Esophagus squamous epithelium (tissue), 5 donors: ENCODE data around the gene INPP5D. TPM values are rescaled to one million over a fixed set of nuclear protein-coding genes. Genes with fewer than 3 reads are reported as not detected.

Source experiments
- DNase-seq: peaks from one replicate; lab custom pipeline; 2025; lab: John Stamatoyannopoulos, UW
- H3K27ac ChIP-seq, 4 donors: fragments of 200-600 bp; sonication (generic); one replicate each; pipeline ENCODE4 v1.5.1; 2016 to 2019; ENCODE audit warnings: mild to moderate bottlenecking in 1 of 4
- H3K27me3 ChIP-seq, 4 donors: fragments of 200-600 bp; sonication (generic); 1 replicate in 3 of 4; 2 replicates in 1 of 4; pipeline versions ENCODE4 v1.5.1 to v1.6.0; 2017 to 2021; ENCODE audit warnings: antibody characterized with exemption in 1 of 4
- H3K36me3 ChIP-seq, 3 donors: fragments of 200-600 bp; sonication (generic); one replicate each; pipeline ENCODE4 v1.5.1; 2016 to 2019
- H3K4me1 ChIP-seq, 3 donors: fragments of 200-600 bp; sonication (generic); one replicate each; pipeline ENCODE4 v1.5.1; 2017 to 2019
- H3K4me3 ChIP-seq, 4 donors: fragments of 200-600 bp; sonication (generic); 1 replicate in 3 of 4; 2 replicates in 1 of 4; pipeline ENCODE4 v1.5.1; 2016 to 2019; ENCODE audit warnings: mild to moderate bottlenecking in 2 of 4, moderate library complexity in 1 of 4
- H3K9me3 ChIP-seq, 3 donors: fragments of 200-600 bp; sonication (generic); one replicate each; pipeline ENCODE4 v1.5.1; 2016 to 2019
- CTCF ChIP-seq, 6 experiments: fragments of 450-650 bp in 4 of 6; fragments of 200-600 bp in 2 of 6; sonication (generic) in 2 of 6; IDR thresholded peaks; one replicate each; pipeline ENCODE4 v1.5.1; 2016 to 2019; ENCODE audit warnings: antibody characterized with exemption in 6 of 6, mild to moderate bottlenecking in 4 of 6, moderate library complexity in 4 of 6
- POLR2A ChIP-seq, 4 donors: fragments of 450-650 bp; IDR thresholded peaks; one replicate each; pipeline ENCODE4 v1.6.1; 2017; ENCODE audit warnings: antibody characterized with exemption in 4 of 4, mild to moderate bottlenecking in 4 of 4, moderate library complexity in 3 of 4
- WGBS, 2 donors: methylation state at CpG; one replicate each; pipeline ENCODE4 v1.1.5; 2018; 5-methylcytosine and 5-hydroxymethylcytosine counted together
- intact Hi-C: fragments of 100-400 bp; cut with DNase I; formaldehyde crosslinking; loops from one replicate; pipeline ENCODE4 v1.15.0; 2022
- total RNA-seq, 4 donors: library from RNA; depleted of rRNA; stranded (reverse); fragments of >200 nt; gene quantifications; one replicate each; pipeline ENCODE4 v1.1.0, GENCODE V29; 2016
- donor health status: DM: yes; HTN: yes; CAD: no.

Gene INPP5D
- total RNA-seq, 4 donors from 2014 or later: 2.2 to 36.0 (median 10.2) TPM

GRCh38 chr2:233248999-233249398 lies 188.9 kb downstream of the INPP5D start:
- Histone ChIP-seq H3K4me1 (peaks cover 6 to 44% (median 23%) of the 10 kb centered on the region in 3 donors), H3K27me3 (no peaks in the 10 kb centered on the region), H3K36me3 (peaks cover 0 to 5% (median 0%) of the 10 kb centered on the region in 3 donors), H3K27ac (no peak overlapping the region), H3K9me3 (no peaks in the 10 kb centered on the region), H3K4me3 (no peak overlapping the region)
- intact Hi-C loops: loop anchor here (10.0 kb wide), 1 partner anchor 394 kb away; no protein-coding TSS in a partner anchor
- WGBS, 2 donors: 54 to 64% methylated on average over 7 of the region's 7 CpGs
- TF ChIP-seq POLR2A (IDR thresholded peaks at IDR 0.05) (no peak), CTCF (IDR thresholded peaks at IDR 0.05) (no peak)
- DNase-seq: no peak

GRCh38 chr2:233250568-233250967 lies 190.4 kb downstream of the INPP5D start:
- no peaks in the 10 kb centered on the region for H3K27me3 ChIP-seq
- no peak for TF ChIP-seq POLR2A (IDR thresholded peaks at IDR 0.05)
- TF ChIP-seq CTCF (IDR thresholded peaks at IDR 0.05): no peak
- peaks cover 7 to 57% (median 26%) of the 10 kb centered on the region in 3 donors for H3K4me1 ChIP-seq
- H3K9me3 ChIP-seq: no peaks in the 10 kb centered on the region
- WGBS, 2 donors: 88 to 89% methylated on average over 9 of the region's 9 CpGs
- intact Hi-C loops: no loop called here
- no peak overlapping the region for H3K4me3 ChIP-seq
- peaks cover 0 to 20% (median 0%) of the 10 kb centered on the region in 3 donors for H3K36me3 ChIP-seq
- peak overlapping the region in 1 of 4 donors; percentile 97 for H3K27ac ChIP-seq
- no peak for DNase-seq

- 25 to 43% methylated on average over 1 of the region's 1 CpG for WGBS, 2 donors
- no peak for DNase-seq
- Histone ChIP-seq H3K4me3 (peak overlapping the region; percentile 81 to 98 (median 90)), H3K27me3 (no peaks in the 10 kb centered on the region), H3K4me1 (peaks cover 7 to 57% (median 26%) of the 10 kb centered on the region in 3 donors), H3K9me3 (no peaks in the 10 kb centered on the region), H3K36me3 (peaks cover 0 to 24% (median 0%) of the 10 kb centered on the region in 3 donors), H3K27ac (peak overlapping the region; percentile 91 to 97 (median 92))
- TF ChIP-seq CTCF (IDR thresholded peaks at IDR 0.05) (no peak), POLR2A (IDR thresholded peaks at IDR 0.05) (no peak)
- intact Hi-C loops: no loop called here
Observed at GRCh38 chr2:233250985-233251305, 190.8 kb downstream of the INPP5D start.

- Histone ChIP-seq H3K27me3 (no peaks in the 10 kb centered on the region), H3K36me3 (peaks cover 0 to 30% (median 0%) of the 10 kb centered on the region in 3 donors), H3K4me1 (peaks cover 7 to 57% (median 26%) of the 10 kb centered on the region in 3 donors), H3K9me3 (no peaks in the 10 kb centered on the region), H3K27ac (peak within 1 kb of the TSS; percentile 91 to 97 (median 92)), H3K4me3 (peak within 1 kb of the TSS; percentile 81 to 98 (median 90))
- WGBS, 2 donors: 0% methylated on average over 5 to 8 of the region's 75 CpGs
- DNase-seq: peak; percentile 65
- intact Hi-C loops: no loop called here
- peak; percentile 86 to 99 (median 98) for TF ChIP-seq CTCF (IDR thresholded peaks at IDR 0.05)
- TF ChIP-seq POLR2A (IDR thresholded peaks at IDR 0.05): peak in 3 of 4 donors; percentile 53 to 85 (median 70)
Observed at GRCh38 chr2:233251306-233252116, 191.4 kb downstream of the INPP5D start, which contains the start of gene ATG16L1. ATG16L1 (plus strand) TSS chr2:233251673; CDS start chr2:233251828, 155 bp downstream.

- 0 to 1% methylated on average over 17 to 18 of the region's 18 CpGs for WGBS, 2 donors
Observed at GRCh38 chr2:233252227-233252626, 192.1 kb downstream of the INPP5D start.

More at GRCh38 chr2:233252227-233252626, 192.1 kb downstream of the INPP5D start:
- Histone ChIP-seq H3K9me3 (no peaks in the 10 kb centered on the region), H3K4me3 (peak overlapping the region; percentile 81 to 98 (median 90)), H3K27ac (peak overlapping the region; percentile 91 to 97 (median 92)), H3K27me3 (no peaks in the 10 kb centered on the region), H3K36me3 (peaks cover 0 to 37% (median 7%) of the 10 kb centered on the region in 3 donors), H3K4me1 (peaks cover 7 to 51% (median 20%) of the 10 kb centered on the region in 3 donors)
- TF ChIP-seq POLR2A (IDR thresholded peaks at IDR 0.05) (no peak), CTCF (IDR thresholded peaks at IDR 0.05) (no peak)
- DNase-seq: no peak
- intact Hi-C loops: no loop called here
